ENCODE data around the gene NKIRAS1.
"Not testable (repeated sequence)": the region's sequence is repeated elsewhere in the genome, so short reads cannot be mapped to it uniquely, and the experiment has no call there.

The NKIRAS1 gene

GRCh38 chr3:23882487-23882918 is 34.3 kb downstream of the NKIRAS1 start:
- no peak for ATAC-seq

GRCh38 chr3:23881993-23882392 is 34.8 kb downstream of the NKIRAS1 start:
- ATAC-seq = not testable (repeated sequence)

More at GRCh38 chr3:23882487-23882918, 34.3 kb downstream of the NKIRAS1 start:
- TF ChIP-seq GLIS3 (CRISPR knock-in tag; IDR thresholded peaks at IDR 0.05) (no peak), PATZ1 (CRISPR knock-in tag; IDR thresholded peaks at IDR 0.05; ENCODE audit: borderline replicate concordance) (no peak), CREB5 (CRISPR knock-in tag; IDR thresholded peaks at IDR 0.05; ENCODE audit: low read depth) (no peak), CSDC2 (CRISPR knock-in tag; IDR thresholded peaks at IDR 0.05) (no peak), ISL1 (CRISPR knock-in tag; IDR thresholded peaks at IDR 0.05) (no peak), TSHZ2 (CRISPR knock-in tag; IDR thresholded peaks at IDR 0.05) (no peak), ZNF565 (CRISPR knock-in tag; conservative IDR thresholded peaks at IDR 0.05; ENCODE audit: low read depth) (no peak), CSRNP3 (CRISPR knock-in tag; IDR thresholded peaks at IDR 0.05) (no peak), ZC3H10 (CRISPR knock-in tag; IDR thresholded peaks at IDR 0.05) (no peak), TOX (CRISPR knock-in tag; IDR thresholded peaks at IDR 0.05; ENCODE audit: borderline replicate concordance) (no peak), TCF4 (CRISPR knock-in tag; IDR thresholded peaks at IDR 0.05; ENCODE audit: borderline replicate concordance) (no peak), ZFP30 (CRISPR knock-in tag; IDR thresholded peaks at IDR 0.05) (no peak)

- no peak for TF ChIP-seq ZNF8 (CRISPR knock-in tag; IDR thresholded peaks at IDR 0.05)
- ATAC-seq = no peak
These were observed 36.0 kb downstream of the NKIRAS1 start for GRCh38 chr3:23880703-23881339.

- no peak for ATAC-seq
- TF ChIP-seq PPARA (CRISPR knock-in tag; IDR thresholded peaks at IDR 0.05; ENCODE audit: borderline replicate concordance) (no peak), ZNF565 (CRISPR knock-in tag; conservative IDR thresholded peaks at IDR 0.05; ENCODE audit: low read depth) (no peak), POU6F1 (CRISPR knock-in tag; IDR thresholded peaks at IDR 0.05; ENCODE audit: borderline replicate concordance, low read depth) (no peak), PATZ1 (CRISPR knock-in tag; IDR thresholded peaks at IDR 0.05; ENCODE audit: borderline replicate concordance) (no peak), ARNTL (CRISPR knock-in tag; IDR thresholded peaks at IDR 0.05; ENCODE audit: borderline replicate concordance, low read depth) (no peak), GLIS3 (CRISPR knock-in tag; IDR thresholded peaks at IDR 0.05) (no peak), CREB5 (CRISPR knock-in tag; IDR thresholded peaks at IDR 0.05; ENCODE audit: low read depth) (no peak), ZFP30 (CRISPR knock-in tag; IDR thresholded peaks at IDR 0.05) (no peak), RARB (CRISPR knock-in tag; IDR thresholded peaks at IDR 0.05) (no peak), ESRRG (CRISPR knock-in tag; IDR thresholded peaks at IDR 0.05) (no peak), TSHZ2 (CRISPR knock-in tag; IDR thresholded peaks at IDR 0.05) (no peak), ZFP3 (CRISPR knock-in tag; IDR thresholded peaks at IDR 0.05) (no peak)
These were observed 37.3 kb downstream of the NKIRAS1 start for GRCh38 chr3:23879485-23879884.

Data from SK-N-SH treated with all-trans-retinoic acid at 6 μM for 48 hours (cell line).